ENCODE measurements around the gene MMP26.

Gene MMP26

DNA sequence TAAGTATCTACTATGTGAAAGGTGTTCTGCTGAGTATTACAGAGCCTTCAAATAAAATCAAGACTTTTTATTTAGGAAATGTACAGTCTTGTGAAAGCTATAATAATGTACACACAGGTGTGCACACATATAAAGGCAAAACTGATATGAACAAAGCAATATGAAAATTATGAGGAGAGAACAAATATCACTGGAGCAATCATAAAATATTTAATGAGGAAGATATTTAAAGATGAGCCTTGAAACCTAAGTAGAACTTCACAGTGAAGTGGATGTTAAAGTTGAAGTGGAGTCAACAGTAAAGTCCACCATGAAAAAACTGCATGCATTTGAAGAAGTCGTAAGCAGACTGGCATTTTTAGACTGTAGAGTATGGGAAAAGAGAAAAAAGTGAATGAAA, 46.6 kb downstream of the MMP26 start:
- Histone ChIP-seq H3K4me1 (no peaks in the 10 kb centered on the region), H3K36me3 (no peaks in the 10 kb centered on the region), H3K9me3 (no peaks in the 10 kb centered on the region), H3K27me3 (no peaks in the 10 kb centered on the region), H3K4me3 (ENCODE audit: low read depth, low read length) (no peak overlapping the region)
- TF ChIP-seq, protein P1, sequence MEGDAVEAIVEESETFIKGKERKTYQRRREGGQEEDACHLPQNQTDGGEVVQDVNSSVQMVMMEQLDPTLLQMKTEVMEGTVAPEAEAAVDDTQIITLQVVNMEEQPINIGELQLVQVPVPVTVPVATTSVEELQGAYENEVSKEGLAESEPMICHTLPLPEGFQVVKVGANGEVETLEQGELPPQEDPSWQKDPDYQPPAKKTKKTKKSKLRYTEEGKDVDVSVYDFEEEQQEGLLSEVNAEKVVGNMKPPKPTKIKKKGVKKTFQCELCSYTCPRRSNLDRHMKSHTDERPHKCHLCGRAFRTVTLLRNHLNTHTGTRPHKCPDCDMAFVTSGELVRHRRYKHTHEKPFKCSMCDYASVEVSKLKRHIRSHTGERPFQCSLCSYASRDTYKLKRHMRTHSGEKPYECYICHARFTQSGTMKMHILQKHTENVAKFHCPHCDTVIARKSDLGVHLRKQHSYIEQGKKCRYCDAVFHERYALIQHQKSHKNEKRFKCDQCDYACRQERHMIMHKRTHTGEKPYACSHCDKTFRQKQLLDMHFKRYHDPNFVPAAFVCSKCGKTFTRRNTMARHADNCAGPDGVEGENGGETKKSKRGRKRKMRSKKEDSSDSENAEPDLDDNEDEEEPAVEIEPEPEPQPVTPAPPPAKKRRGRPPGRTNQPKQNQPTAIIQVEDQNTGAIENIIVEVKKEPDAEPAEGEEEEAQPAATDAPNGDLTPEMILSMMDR (IDR thresholded peaks at IDR 0.05; ENCODE audit: low read depth, low read length) = no peak
- no peak for DNase-seq
